Colon (tissue), 2 donors: ENCODE results near the gene CCNI2.
"Not testable (repeated sequence)": the region's sequence is repeated elsewhere in the genome, so short reads cannot be mapped to it uniquely, and the experiment has no call there.

Experiments
- FAIRE-seq: peaks from 2 replicates; lab custom pipeline; 2012; peaks lifted over from hg19 to GRCh38; lab: Jason Lieb, UNC
- donor health status: control.
- donor health status: control.

CCNI2 gene

GRCh38 chr5:132781029-132781428, 33.8 kb downstream of the CCNI2 start:
- FAIRE-seq: no peak

GRCh38 chr5:132782101-132782500, 34.9 kb downstream of the CCNI2 start:
- no peak for FAIRE-seq

- no peak for FAIRE-seq
Observed at GRCh38 chr5:132785365-132785764, 38.1 kb downstream of the CCNI2 start.

GRCh38 chr5:132785864-132786263, 38.6 kb downstream of the CCNI2 start:
- FAIRE-seq: no peak

- no peak for FAIRE-seq
Observed at GRCh38 chr5:132787076-132787475, 39.9 kb downstream of the CCNI2 start.

GRCh38 chr5:132788508-132788907, 41.3 kb downstream of the CCNI2 start:
- no peak for FAIRE-seq

- FAIRE-seq: no peak
Observed at GRCh38 chr5:132788990-132789886, 42.0 kb downstream of the CCNI2 start.

GRCh38 chr5:132790201-132790865, 43.1 kb downstream of the CCNI2 start:
- no peak for FAIRE-seq

- no peak for FAIRE-seq
Observed at GRCh38 chr5:132791026-132791425, 43.8 kb downstream of the CCNI2 start.

- no peak for FAIRE-seq
Observed at GRCh38 chr5:132797651-132798050, 50.4 kb downstream of the CCNI2 start.

- FAIRE-seq: no peak
Observed at GRCh38 chr5:132799392-132799791, 52.2 kb downstream of the CCNI2 start.

- FAIRE-seq: no peak
Observed at GRCh38 chr5:132800545-132800944, 53.3 kb downstream of the CCNI2 start.

GRCh38 chr5:132802044-132802684, 54.9 kb downstream of the CCNI2 start:
- FAIRE-seq: no peak

- FAIRE-seq: not testable (repeated sequence)
Observed at GRCh38 chr5:132802685-132803066, 55.5 kb downstream of the CCNI2 start.
